ENCODE measurements around the gene RAPGEF3. TPM values are rescaled to one million over a fixed set of nuclear protein-coding genes. Genes with fewer than 3 reads are reported as not detected.

RAPGEF3 gene
- total and polyA plus RNA-seq, 8 donors = 10.8 to 28.9 (median 16.5) TPM

DNA sequence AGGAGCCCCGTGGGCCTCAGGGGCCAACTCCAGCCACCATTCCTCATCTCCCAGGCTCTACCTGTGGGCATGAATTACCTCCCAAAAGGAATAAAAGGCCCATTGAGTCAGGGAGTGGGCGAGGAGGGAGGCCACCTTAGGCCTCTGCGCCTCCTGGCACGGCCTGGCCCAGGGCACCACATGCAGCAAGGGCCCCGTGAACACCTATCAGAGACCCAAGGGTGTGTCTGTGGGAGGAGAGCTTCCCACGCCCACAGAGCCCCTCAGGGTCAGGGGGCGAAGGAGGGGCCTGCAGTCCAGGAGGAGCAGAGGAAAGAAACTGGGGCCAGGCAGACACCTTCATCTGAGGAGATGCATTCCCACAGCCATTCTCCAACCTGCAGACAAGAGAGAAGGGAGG is 12.2 kb downstream of the RAPGEF3 start:
- DNase-seq (no peak), ATAC-seq (no peak)
- Histone ChIP-seq H3K36me3 (peaks cover 0 to 28% of the 10 kb centered on the region in 2 donors), H3K4me1 (peaks cover 0 to 12% of the 10 kb centered on the region in 2 donors), H3K27me3 (no peaks in the 10 kb centered on the region), H3K9me3 (no peaks in the 10 kb centered on the region), H3K27ac (no peak overlapping the region), H3K4me3 (no peak overlapping the region)
- TF ChIP-seq, protein P1, sequence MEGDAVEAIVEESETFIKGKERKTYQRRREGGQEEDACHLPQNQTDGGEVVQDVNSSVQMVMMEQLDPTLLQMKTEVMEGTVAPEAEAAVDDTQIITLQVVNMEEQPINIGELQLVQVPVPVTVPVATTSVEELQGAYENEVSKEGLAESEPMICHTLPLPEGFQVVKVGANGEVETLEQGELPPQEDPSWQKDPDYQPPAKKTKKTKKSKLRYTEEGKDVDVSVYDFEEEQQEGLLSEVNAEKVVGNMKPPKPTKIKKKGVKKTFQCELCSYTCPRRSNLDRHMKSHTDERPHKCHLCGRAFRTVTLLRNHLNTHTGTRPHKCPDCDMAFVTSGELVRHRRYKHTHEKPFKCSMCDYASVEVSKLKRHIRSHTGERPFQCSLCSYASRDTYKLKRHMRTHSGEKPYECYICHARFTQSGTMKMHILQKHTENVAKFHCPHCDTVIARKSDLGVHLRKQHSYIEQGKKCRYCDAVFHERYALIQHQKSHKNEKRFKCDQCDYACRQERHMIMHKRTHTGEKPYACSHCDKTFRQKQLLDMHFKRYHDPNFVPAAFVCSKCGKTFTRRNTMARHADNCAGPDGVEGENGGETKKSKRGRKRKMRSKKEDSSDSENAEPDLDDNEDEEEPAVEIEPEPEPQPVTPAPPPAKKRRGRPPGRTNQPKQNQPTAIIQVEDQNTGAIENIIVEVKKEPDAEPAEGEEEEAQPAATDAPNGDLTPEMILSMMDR (IDR thresholded peaks at IDR 0.05) = no peak
- intact Hi-C loops (cut with DNase I) = no loop called here

DNA sequence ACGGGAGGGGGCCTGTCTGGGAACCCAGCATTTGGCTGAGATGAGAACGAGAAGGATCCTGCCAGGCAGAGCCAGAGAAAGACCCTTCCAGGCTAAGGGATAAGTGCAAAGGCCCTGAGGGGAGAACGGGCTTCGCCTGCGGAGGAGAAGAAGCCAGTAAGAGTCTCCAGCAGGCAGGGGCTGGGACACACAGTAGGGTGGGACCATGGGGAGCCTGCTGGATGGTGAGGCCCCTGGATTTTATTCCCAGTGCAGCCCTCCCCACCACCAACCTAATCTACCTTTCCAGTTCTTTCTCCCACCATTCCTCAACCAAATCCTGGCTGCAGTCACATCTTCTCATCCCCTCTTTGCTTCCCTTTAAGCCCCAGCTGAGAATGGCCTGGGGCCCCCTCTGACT is 12.6 kb downstream of the RAPGEF3 start:
- TF ChIP-seq, protein P1 (IDR thresholded peaks at IDR 0.05) = no peak
- intact Hi-C loops (cut with DNase I) = no loop called here
- H3K27me3 ChIP-seq = no peaks in the 10 kb centered on the region
- DNase-seq = no peak
- no peak for ATAC-seq
- H3K4me1 ChIP-seq = peaks cover 0 to 17% of the 10 kb centered on the region in 2 donors
- peaks cover 0 to 28% of the 10 kb centered on the region in 2 donors for H3K36me3 ChIP-seq
- no peak overlapping the region for H3K4me3 ChIP-seq
- no peaks in the 10 kb centered on the region for H3K9me3 ChIP-seq
- H3K27ac ChIP-seq = no peak overlapping the region

DNA sequence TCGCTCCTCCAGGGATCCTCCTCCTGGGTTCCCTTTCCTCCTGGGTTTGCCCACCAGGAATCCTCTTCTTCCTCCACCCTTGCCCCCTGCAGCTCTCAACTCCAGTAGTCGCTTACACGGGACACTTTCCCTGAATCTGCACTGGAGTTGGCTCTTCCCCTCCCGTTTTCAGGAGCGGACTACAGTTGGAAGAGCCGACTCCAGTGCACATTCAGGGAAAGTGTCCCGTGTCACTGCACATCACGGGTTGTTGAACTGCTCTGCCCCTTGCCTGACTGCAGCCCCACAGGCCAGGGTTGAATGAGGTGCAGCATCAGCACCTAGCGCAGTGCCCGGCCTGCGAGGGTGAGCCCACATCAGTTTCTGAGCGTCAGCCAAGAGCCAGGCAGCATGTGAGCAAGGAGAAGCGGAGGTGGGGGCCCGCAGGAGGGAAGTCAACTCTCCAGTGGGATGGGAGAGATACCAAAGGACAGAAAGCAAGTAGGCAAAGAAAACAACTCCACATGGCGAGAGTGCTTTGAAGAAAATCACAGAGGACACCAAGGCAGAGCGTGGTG is 13.1 kb downstream of the RAPGEF3 start:
- ATAC-seq = no peak
- Histone ChIP-seq H3K9me3 (no peaks in the 10 kb centered on the region), H3K36me3 (peaks cover 0 to 23% of the 10 kb centered on the region in 2 donors), H3K27me3 (no peaks in the 10 kb centered on the region), H3K4me3 (no peak overlapping the region), H3K4me1 (peaks cover 0 to 22% of the 10 kb centered on the region in 2 donors), H3K27ac (no peak overlapping the region)
- intact Hi-C loops (cut with DNase I) = no loop called here
- TF ChIP-seq, protein P1 (IDR thresholded peaks at IDR 0.05) = no peak
- no peak for DNase-seq

GRCh38 chr12:47744778-47745436 is 13.8 kb downstream of the RAPGEF3 start:
- Histone ChIP-seq H3K4me1 (peaks cover 0 to 28% of the 10 kb centered on the region in 2 donors), H3K36me3 (peaks cover 0 to 17% of the 10 kb centered on the region in 2 donors), H3K4me3 (no peak overlapping the region), H3K27ac (no peak overlapping the region), H3K27me3 (no peaks in the 10 kb centered on the region), H3K9me3 (no peaks in the 10 kb centered on the region)
- DNase-seq = no peak
- intact Hi-C loops (cut with DNase I) = no loop called here
- TF ChIP-seq, protein P1 (IDR thresholded peaks at IDR 0.05) = no peak
- no peak for ATAC-seq

DNA sequence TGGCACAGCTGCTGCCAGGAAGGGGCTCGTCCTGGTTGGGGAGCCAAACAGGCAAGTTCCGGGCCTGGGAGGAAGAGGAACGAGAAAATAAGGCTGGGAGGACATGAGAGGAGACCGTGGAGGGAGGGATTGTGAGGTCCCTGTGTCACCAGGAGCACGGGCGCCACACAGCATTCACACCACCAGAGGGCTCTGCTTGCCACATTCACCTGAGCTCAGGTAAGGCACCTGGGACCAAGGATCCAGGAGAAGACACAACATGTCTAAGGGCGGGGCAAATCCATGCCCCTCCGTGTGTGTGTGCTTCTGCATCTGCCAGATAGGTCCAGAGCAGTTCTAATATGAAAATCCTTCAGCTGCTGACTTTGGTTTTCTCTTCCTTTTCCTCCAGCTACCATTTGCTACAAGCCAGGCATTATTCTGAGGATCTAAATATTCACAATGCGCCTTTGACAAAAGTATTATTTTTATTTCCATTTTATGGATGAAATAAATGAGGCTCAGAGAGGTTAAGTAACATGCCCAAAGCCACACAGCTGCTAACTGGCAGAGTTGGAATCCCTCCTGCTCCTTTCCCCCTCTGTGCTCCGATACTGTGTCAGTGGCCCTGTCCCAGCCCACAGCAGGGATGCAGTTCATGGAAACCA is 14.6 kb downstream of the RAPGEF3 start:
- ATAC-seq (peak; percentile 78), DNase-seq (peak in 3 of 4 donors; percentile 59 to 85 (median 60))
- H3K4me3 ChIP-seq = no peak overlapping the region
- no peaks in the 10 kb centered on the region for H3K27me3 ChIP-seq
- intact Hi-C loops (cut with DNase I) = no loop called here
- H3K4me1 ChIP-seq = peaks cover 0 to 30% of the 10 kb centered on the region in 2 donors
- H3K9me3 ChIP-seq = no peaks in the 10 kb centered on the region
- TF ChIP-seq, protein P1 (IDR thresholded peaks at IDR 0.05) = peak; percentile 52 to 59
- no peak overlapping the region for H3K27ac ChIP-seq
- H3K36me3 ChIP-seq = peaks cover 0 to 11% of the 10 kb centered on the region in 2 donors
